ENCODE measurements around the gene TIGAR. TPM values are rescaled to one million over a fixed set of nuclear protein-coding genes. Genes with fewer than 3 reads are reported as not detected.

Gene TIGAR
- total RNA-seq, 1 donor from 2014 or later, result 21.0 TPM

- no peak for TF ChIP-seq CTCF (IDR thresholded peaks at IDR 0.05; ENCODE audit: unreplicated experiment)
- Mint-ChIP-seq H3K9me3 (no peaks in the 10 kb centered on the region), H3K36me3 (peaks cover 46% of the 10 kb centered on the region), H3K27me3 (ENCODE audit: low read depth) (no peaks in the 10 kb centered on the region), H3K4me1 (peaks cover 30% of the 10 kb centered on the region), H3K27ac (peak overlapping the region; percentile 61), H3K4me3 (no peak overlapping the region)
- DNase-seq (ENCODE audit: low spot score in 2 of 2, unreplicated experiment in 2 of 2), result no peak
Measured at GRCh38 chr12:4289998-4290790, 30.8 kb upstream of the TIGAR start.

GRCh38 chr12:4292341-4293073, 28.5 kb upstream of the TIGAR start:
- Mint-ChIP-seq H3K27ac (peak overlapping the region; percentile 67), H3K27me3 (ENCODE audit: low read depth) (no peaks in the 10 kb centered on the region), H3K4me1 (peaks cover 21% of the 10 kb centered on the region), H3K4me3 (no peak overlapping the region), H3K9me3 (no peaks in the 10 kb centered on the region), H3K36me3 (peaks cover 47% of the 10 kb centered on the region)
- DNase-seq (ENCODE audit: low spot score in 2 of 2, unreplicated experiment in 2 of 2), result no peak
- TF ChIP-seq CTCF (IDR thresholded peaks at IDR 0.05; ENCODE audit: unreplicated experiment), result no peak

GRCh38 chr12:4293299-4293965, 27.6 kb upstream of the TIGAR start:
- Mint-ChIP-seq H3K4me3 (no peak overlapping the region), H3K9me3 (no peaks in the 10 kb centered on the region), H3K4me1 (peaks cover 21% of the 10 kb centered on the region), H3K27ac (peak overlapping the region; percentile 63), H3K36me3 (peaks cover 50% of the 10 kb centered on the region), H3K27me3 (ENCODE audit: low read depth) (no peaks in the 10 kb centered on the region)
- DNase-seq (ENCODE audit: low spot score in 2 of 2, unreplicated experiment in 2 of 2), result no peak
- TF ChIP-seq CTCF (IDR thresholded peaks at IDR 0.05; ENCODE audit: unreplicated experiment), result no peak

GRCh38 chr12:4293966-4294505, 27.0 kb upstream of the TIGAR start:
- no peak overlapping the region for H3K4me3 Mint-ChIP-seq
- no peaks in the 10 kb centered on the region for H3K9me3 Mint-ChIP-seq
- no peaks in the 10 kb centered on the region for H3K27me3 Mint-ChIP-seq (ENCODE audit: low read depth)
- peaks cover 21% of the 10 kb centered on the region for H3K4me1 Mint-ChIP-seq
- TF ChIP-seq CTCF (IDR thresholded peaks at IDR 0.05; ENCODE audit: unreplicated experiment), result no peak
- peaks cover 46% of the 10 kb centered on the region for H3K36me3 Mint-ChIP-seq
- H3K27ac Mint-ChIP-seq, result peak overlapping the region; percentile 63
- DNase-seq (ENCODE audit: low spot score in 2 of 2, unreplicated experiment in 2 of 2), result no peak

GRCh38 chr12:4296751-4297150, 24.3 kb upstream of the TIGAR start:
- Mint-ChIP-seq H3K36me3 (peaks cover 48% of the 10 kb centered on the region), H3K4me3 (no peak overlapping the region), H3K4me1 (peaks cover 10% of the 10 kb centered on the region)

More at GRCh38 chr12:4296751-4297150, 24.3 kb upstream of the TIGAR start:
- no peaks in the 10 kb centered on the region for H3K27me3 Mint-ChIP-seq (ENCODE audit: low read depth)
- no peak for TF ChIP-seq CTCF (IDR thresholded peaks at IDR 0.05; ENCODE audit: unreplicated experiment)
- peak overlapping the region; percentile 56 for H3K27ac Mint-ChIP-seq
- no peak for DNase-seq (ENCODE audit: low spot score in 2 of 2, unreplicated experiment in 2 of 2)
- H3K9me3 Mint-ChIP-seq, result no peaks in the 10 kb centered on the region

All from mesothelial cell of epicardium (in vitro differentiated cells).